K562 (cell line): ENCODE results near the gene BCAS4. TPM values are rescaled to one million over a fixed set of nuclear protein-coding genes. Genes with fewer than 3 reads are reported as not detected.

Experiments
- MTA1 ChIP-seq: fragments of 450-650 bp; IDR thresholded peaks from 2 replicates; pipeline ENCODE4 v1.6.1; 2017; ENCODE audit warnings: borderline replicate concordance
- MTA2 ChIP-seq: fragments of 450-650 bp; IDR thresholded peaks from 2 replicates; pipeline ENCODE4 v1.6.1; 2016; ENCODE audit warnings: low read depth
- SMAD3 ChIP-seq: fragments of 450-650 bp; formaldehyde crosslinking; conservative IDR thresholded peaks from 2 replicates; pipeline ENCODE4 v1.4.0; 2020; ENCODE audit warnings: mild to moderate bottlenecking
- SMARCA4 ChIP-seq: fragments of 450-650 bp; IDR thresholded peaks from 2 replicates; pipeline ENCODE4 v1.6.1; 2016
- SOX6 ChIP-seq: fragments of 450-650 bp; IDR thresholded peaks from 2 replicates; pipeline ENCODE4 v1.6.1; 2014; ENCODE audit warnings: mild to moderate bottlenecking
- STAT5B ChIP-seq: fragments of 250-450 bp; sonication (Bioruptor Pico); IDR thresholded peaks from 2 replicates; pipeline ENCODE4 v1.8.0; 2021; ENCODE audit warnings: mild to moderate bottlenecking, inconsistent platforms
- TBL1XR1 ChIP-seq, 2 experiments: IDR thresholded peaks; 2 replicates each; pipeline ENCODE4 v1.6.1; 2012; ENCODE audit warnings: improper control_type of control experiment in 2 of 2, low read length in 2 of 2, mild to moderate bottlenecking in 1 of 2
- XRCC3 ChIP-seq: fragments of 450-650 bp; IDR thresholded peaks from 2 replicates; pipeline ENCODE4 v1.6.1; 2017; ENCODE audit warnings: mild to moderate bottlenecking, moderate library complexity
- ZNF583 ChIP-seq: fragments of 250-450 bp; sonication (Bioruptor Pico); IDR thresholded peaks from 2 replicates; pipeline ENCODE4 v1.4.0; 2020
- polyA plus RNA-seq, 8 experiments: library from polyadenylated mRNA; depleted of rRNA in 4 of 8; stranded (reverse) in 5 of 8; unstranded in 3 of 8; fragments of >200 nt; fragmentation: Nextera tagmentation in 2 of 8; fragmentation: Illumina TruSeq in 1 of 8; extraction: Ambion mirVana in 2 of 8; extraction: Trizol in 1 of 8; gene quantifications; 2 replicates each; pipeline versions ENCODE4 v1.2.1 to v1.2.3, GENCODE V29; 2011 to 2014; ENCODE audit warnings: inconsistent platforms in 1 of 8, missing spikeins in 1 of 8
- total RNA-seq, 7 experiments: library from RNA; depleted of rRNA in 6 of 7; stranded (reverse); fragments of >200 nt in 6 of 7; fragmentation: Illumina TruSeq in 2 of 7; extraction: Trizol in 2 of 7; gene quantifications; 2 replicates each; pipeline versions ENCODE4 v1.2.1 to v1.2.3, GENCODE V29; 2011 to 2021; ENCODE audit warnings: low replicate concordance in 1 of 7
- TF ChIP-seq, protein P1 (sequence below), 3 experiments: fragments of 200-800 bp in 1 of 3; fragments of 250-450 bp in 1 of 3; fragments of 450-650 bp in 1 of 3; sonication (Bioruptor Pico) in 1 of 3; sonication (Bioruptor generic) in 1 of 3; formaldehyde crosslinking in 1 of 3; IDR thresholded peaks; 2 replicates each; pipeline versions ENCODE4 v1.6.1 to v1.8.0; 2016 to 2022; ENCODE audit warnings: mild to moderate bottlenecking in 2 of 3, missing genetic modification characterization in 2 of 3, missing compliant biosample characterization in 1 of 3, moderate library complexity in 1 of 3

BCAS4 gene
- total and polyA plus RNA-seq, 9 of the 15 experiments (the other 6 are each of a cell fraction or from before 2014, with no cell fraction given) = 0.15 to 2.3 (median 0.47) TPM

DNA sequence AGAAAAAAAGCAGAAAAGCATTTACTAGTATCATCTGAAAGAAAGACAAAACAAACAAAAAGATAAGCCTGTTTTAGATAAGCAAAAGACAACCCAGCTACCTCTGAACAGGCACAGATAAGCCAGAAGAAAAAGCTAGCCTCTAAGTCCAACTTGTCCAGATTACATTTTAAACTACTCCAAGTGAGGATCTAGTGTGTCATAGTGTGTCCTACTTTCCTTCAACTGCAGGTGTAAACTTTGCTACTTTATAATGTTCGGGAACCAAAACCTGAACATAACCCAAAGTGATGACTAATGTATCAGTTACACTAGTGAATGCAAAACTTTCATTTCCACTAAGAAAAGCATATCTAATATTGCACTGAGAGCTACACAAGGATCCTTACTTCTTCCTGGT, 116.9 kb downstream of the BCAS4 start (continued):
- TF ChIP-seq SMARCA4 = peak; percentile 66; the same call in 1 of the 2 replicates
- no peak for TF ChIP-seq STAT5B (CRISPR knock-in tag)
- TF ChIP-seq ZNF583 (CRISPR knock-in tag) = no peak
- no peak for TF ChIP-seq MTA1
- peak; percentile 49; the same call in 1 of the 2 replicates for TF ChIP-seq MTA2
- no peak for TF ChIP-seq SMAD3 (CRISPR knock-in tag)
- no peak for TF ChIP-seq XRCC3
- TF ChIP-seq SOX6 = peak; percentile 86
- TF ChIP-seq, protein P1, sequence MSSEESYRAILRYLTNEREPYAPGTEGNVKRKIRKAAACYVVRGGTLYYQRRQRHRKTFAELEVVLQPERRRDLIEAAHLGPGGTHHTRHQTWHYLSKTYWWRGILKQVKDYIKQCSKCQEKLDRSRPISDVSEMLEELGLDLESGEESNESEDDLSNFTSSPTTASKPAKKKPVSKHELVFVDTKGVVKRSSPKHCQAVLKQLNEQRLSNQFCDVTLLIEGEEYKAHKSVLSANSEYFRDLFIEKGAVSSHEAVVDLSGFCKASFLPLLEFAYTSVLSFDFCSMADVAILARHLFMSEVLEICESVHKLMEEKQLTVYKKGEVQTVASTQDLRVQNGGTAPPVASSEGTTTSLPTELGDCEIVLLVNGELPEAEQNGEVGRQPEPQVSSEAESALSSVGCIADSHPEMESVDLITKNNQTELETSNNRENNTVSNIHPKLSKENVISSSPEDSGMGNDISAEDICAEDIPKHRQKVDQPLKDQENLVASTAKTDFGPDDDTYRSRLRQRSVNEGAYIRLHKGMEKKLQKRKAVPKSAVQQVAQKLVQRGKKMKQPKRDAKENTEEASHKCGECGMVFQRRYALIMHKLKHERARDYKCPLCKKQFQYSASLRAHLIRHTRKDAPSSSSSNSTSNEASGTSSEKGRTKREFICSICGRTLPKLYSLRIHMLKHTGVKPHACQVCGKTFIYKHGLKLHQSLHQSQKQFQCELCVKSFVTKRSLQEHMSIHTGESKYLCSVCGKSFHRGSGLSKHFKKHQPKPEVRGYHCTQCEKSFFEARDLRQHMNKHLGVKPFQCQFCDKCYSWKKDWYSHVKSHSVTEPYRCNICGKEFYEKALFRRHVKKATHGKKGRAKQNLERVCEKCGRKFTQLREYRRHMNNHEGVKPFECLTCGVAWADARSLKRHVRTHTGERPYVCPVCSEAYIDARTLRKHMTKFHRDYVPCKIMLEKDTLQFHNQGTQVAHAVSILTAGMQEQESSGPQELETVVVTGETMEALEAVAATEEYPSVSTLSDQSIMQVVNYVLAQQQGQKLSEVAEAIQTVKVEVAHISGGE (CRISPR knock-in tag; IDR thresholded peaks at IDR 0.05) = no peak
- TF ChIP-seq TBL1XR1 (IDR thresholded peaks at IDR 0.05; ENCODE audit: low read length in 2 of 2) = peak in 1 of 2 experiments; percentile 40; a peak in 1 of 4 replicates
